OCI-LY1 (cell line): ENCODE results near the gene SAP30L.

Source experiments
- CTCF ChIP-seq: fragments of 200-600 bp; sonication (generic), shearing (Covaris generic); IDR thresholded peaks from 2 replicates; pipeline ENCODE4 v1.5.1; 2017; ENCODE audit warnings: mild to moderate bottlenecking, antibody characterized with exemption, low read length, moderate library complexity, mixed read lengths
- EZH2 ChIP-seq: fragments of 200-600 bp; sonication (generic), shearing (Covaris generic); IDR thresholded peaks from 2 replicates; pipeline ENCODE4 v1.8.0; 2017; ENCODE audit warnings: borderline replicate concordance, mixed run types, mild to moderate bottlenecking, antibody characterized with exemption, low read length, moderate library complexity, mixed read lengths

GRCh38 chr5:154401931-154402330, 43.9 kb upstream of the SAP30L start:
- no peak for TF ChIP-seq CTCF
- TF ChIP-seq EZH2, result no peak
